Measurements from ENCODE around the gene MSMO1. TPM values are rescaled to one million over a fixed set of nuclear protein-coding genes. Genes with fewer than 3 reads are reported as not detected.

Gene MSMO1
- total RNA-seq, 1 experiment from 2014 or later: 72.9 TPM

- ATAC-seq (no peak), DNase-seq (ENCODE audit: low spot score) (no peak)
- Mint-ChIP-seq H3K27me3 (ENCODE audit: low read depth) (no peaks in the 10 kb centered on the region), H3K4me3 (no peak overlapping the region), H3K36me3 (peaks cover 24% of the 10 kb centered on the region), H3K27ac (no peak overlapping the region), H3K9me3 (no peaks in the 10 kb centered on the region), H3K4me1 (peaks cover 46% of the 10 kb centered on the region)
- CTCF ChIA-PET: interaction anchor here (0.6 to 2.9 kb wide), 3 partner anchors 18 to 215 kb away, joined by 4 to 28 read pairs (median 14); partner anchors contain the start of gene TMEM192
- TF ChIP-seq, protein P1, sequence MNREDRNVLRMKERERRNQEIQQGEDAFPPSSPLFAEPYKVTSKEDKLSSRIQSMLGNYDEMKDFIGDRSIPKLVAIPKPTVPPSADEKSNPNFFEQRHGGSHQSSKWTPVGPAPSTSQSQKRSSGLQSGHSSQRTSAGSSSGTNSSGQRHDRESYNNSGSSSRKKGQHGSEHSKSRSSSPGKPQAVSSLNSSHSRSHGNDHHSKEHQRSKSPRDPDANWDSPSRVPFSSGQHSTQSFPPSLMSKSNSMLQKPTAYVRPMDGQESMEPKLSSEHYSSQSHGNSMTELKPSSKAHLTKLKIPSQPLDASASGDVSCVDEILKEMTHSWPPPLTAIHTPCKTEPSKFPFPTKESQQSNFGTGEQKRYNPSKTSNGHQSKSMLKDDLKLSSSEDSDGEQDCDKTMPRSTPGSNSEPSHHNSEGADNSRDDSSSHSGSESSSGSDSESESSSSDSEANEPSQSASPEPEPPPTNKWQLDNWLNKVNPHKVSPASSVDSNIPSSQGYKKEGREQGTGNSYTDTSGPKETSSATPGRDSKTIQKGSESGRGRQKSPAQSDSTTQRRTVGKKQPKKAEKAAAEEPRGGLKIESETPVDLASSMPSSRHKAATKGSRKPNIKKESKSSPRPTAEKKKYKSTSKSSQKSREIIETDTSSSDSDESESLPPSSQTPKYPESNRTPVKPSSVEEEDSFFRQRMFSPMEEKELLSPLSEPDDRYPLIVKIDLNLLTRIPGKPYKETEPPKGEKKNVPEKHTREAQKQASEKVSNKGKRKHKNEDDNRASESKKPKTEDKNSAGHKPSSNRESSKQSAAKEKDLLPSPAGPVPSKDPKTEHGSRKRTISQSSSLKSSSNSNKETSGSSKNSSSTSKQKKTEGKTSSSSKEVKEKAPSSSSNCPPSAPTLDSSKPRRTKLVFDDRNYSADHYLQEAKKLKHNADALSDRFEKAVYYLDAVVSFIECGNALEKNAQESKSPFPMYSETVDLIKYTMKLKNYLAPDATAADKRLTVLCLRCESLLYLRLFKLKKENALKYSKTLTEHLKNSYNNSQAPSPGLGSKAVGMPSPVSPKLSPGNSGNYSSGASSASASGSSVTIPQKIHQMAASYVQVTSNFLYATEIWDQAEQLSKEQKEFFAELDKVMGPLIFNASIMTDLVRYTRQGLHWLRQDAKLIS (CRISPR knock-in tag; IDR thresholded peaks at IDR 0.05; ENCODE audit: borderline replicate concordance): no peak
- TF ChIP-seq JUN (CRISPR knock-in tag; IDR thresholded peaks at IDR 0.05) (no peak), FOXJ3 (CRISPR knock-in tag; IDR thresholded peaks at IDR 0.05; ENCODE audit: borderline replicate concordance) (no peak), RELA (CRISPR knock-in tag; IDR thresholded peaks at IDR 0.05; ENCODE audit: borderline replicate concordance) (no peak), FOXP4 (CRISPR knock-in tag; IDR thresholded peaks at IDR 0.05) (no peak), SMAD3 (CRISPR knock-in tag; IDR thresholded peaks at IDR 0.05; ENCODE audit: borderline replicate concordance) (no peak), PRDM15 (CRISPR knock-in tag; IDR thresholded peaks at IDR 0.05) (no peak), CTCF (IDR thresholded peaks at IDR 0.05) (no peak), ZBTB43 (CRISPR knock-in tag; IDR thresholded peaks at IDR 0.05) (no peak), E2F5 (CRISPR knock-in tag; IDR thresholded peaks at IDR 0.05) (no peak), NFYB (CRISPR knock-in tag; conservative IDR thresholded peaks at IDR 0.05; ENCODE audit: low read depth) (no peak), SMAD4 (CRISPR knock-in tag; IDR thresholded peaks at IDR 0.05) (no peak)
- POLR2A ChIA-PET: interaction anchor here (1.0 kb wide), 1 partner anchor 546 kb away, joined by 3 read pairs; no protein-coding TSS in a partner anchor
These were observed 594 bp downstream of the MSMO1 start for GRCh38 chr4:165328101-165328425.

Measured in WTC11 (cell line).